Measurements from ENCODE around the gene TESK2.

Gene TESK2

DNA sequence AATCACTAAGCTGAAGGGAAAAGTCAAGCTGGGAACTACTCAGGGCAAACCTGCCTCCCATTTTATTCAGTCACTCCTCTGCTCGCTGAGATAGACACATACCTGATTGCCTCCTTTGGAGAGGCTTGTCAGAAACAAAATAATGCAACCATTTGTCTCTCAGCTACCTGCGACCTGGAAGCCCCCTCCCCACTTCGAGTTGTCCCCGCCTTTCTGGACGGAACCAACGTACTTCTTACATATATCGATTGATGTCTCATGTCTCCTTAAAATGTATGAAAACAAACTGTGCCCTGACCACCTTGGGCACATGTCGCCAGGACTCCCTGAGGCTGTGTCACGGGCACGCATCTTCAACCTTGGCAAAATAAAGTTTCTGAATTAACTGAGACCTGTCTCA, 185.7 kb downstream of the TESK2 start:
- DNase-seq (ENCODE audit: low read depth) = no peak
- H3K9me3 ChIP-seq (ENCODE audit: control insufficient read depth, low read length) = no peaks in the 10 kb centered on the region
- no peak overlapping the region for H3K4me3 ChIP-seq (ENCODE audit: low read length)
- no peaks in the 10 kb centered on the region for H3K27me3 ChIP-seq (replicated peaks; ENCODE audit: control insufficient read depth, insufficient read depth, low read length)
- peaks cover 8% of the 10 kb centered on the region for H3K4me1 ChIP-seq (ENCODE audit: control insufficient read depth, insufficient read depth, low read length)
- H3K9ac ChIP-seq (ENCODE audit: low read length) = no peak overlapping the region
- H3K36me3 ChIP-seq (ENCODE audit: control insufficient read depth, insufficient read depth, low read length, severe bottlenecking) = no peaks in the 10 kb centered on the region

DNA sequence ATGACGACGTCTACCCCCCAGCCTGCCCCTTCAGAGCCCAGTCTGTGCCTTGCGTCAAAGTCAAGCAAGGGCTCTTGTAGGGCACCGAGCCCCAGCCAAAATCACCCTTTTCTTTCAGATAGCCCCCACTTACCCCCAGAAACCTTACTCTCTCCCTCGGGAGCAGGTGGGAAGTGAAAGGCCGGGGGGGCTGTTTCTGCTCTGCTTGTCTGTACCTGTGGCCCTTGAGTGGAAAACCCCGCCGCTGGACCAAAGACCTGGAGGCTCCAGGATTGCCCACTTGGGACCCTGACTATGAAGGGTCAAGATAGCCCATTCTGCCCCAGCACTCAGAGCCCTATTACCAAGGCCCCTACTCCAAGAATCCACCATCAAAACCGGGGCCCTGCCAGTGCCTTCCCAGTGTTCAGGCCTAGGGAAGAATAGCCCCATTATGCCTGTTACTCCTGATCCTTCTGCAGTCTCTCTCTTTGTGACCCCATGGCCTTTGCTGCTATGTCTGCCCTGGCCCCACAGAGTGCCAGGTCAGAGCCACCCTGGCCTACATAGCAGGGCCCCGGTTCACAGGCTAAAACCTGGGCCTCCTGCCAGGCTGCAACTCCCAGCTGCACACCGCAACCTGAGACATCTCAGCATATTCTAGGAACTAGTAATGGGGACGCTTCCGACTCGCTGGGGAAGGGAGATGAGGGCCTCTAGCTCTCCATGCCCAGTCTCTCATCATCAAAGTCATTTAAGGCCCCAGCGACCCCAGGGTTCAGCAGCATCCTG, 186.5 kb downstream of the TESK2 start:
- Histone ChIP-seq H3K27me3 (replicated peaks; ENCODE audit: control insufficient read depth, insufficient read depth, low read length) (no peaks in the 10 kb centered on the region), H3K9ac (ENCODE audit: low read length) (peak overlapping the region; percentile 92), H3K4me3 (ENCODE audit: low read length) (peak overlapping the region; percentile 90), H3K4me1 (ENCODE audit: control insufficient read depth, insufficient read depth, low read length) (peaks cover 8% of the 10 kb centered on the region), H3K36me3 (ENCODE audit: control insufficient read depth, insufficient read depth, low read length, severe bottlenecking) (no peaks in the 10 kb centered on the region), H3K9me3 (ENCODE audit: control insufficient read depth, low read length) (no peaks in the 10 kb centered on the region)
- DNase-seq (ENCODE audit: low read depth) = no peak

DNA sequence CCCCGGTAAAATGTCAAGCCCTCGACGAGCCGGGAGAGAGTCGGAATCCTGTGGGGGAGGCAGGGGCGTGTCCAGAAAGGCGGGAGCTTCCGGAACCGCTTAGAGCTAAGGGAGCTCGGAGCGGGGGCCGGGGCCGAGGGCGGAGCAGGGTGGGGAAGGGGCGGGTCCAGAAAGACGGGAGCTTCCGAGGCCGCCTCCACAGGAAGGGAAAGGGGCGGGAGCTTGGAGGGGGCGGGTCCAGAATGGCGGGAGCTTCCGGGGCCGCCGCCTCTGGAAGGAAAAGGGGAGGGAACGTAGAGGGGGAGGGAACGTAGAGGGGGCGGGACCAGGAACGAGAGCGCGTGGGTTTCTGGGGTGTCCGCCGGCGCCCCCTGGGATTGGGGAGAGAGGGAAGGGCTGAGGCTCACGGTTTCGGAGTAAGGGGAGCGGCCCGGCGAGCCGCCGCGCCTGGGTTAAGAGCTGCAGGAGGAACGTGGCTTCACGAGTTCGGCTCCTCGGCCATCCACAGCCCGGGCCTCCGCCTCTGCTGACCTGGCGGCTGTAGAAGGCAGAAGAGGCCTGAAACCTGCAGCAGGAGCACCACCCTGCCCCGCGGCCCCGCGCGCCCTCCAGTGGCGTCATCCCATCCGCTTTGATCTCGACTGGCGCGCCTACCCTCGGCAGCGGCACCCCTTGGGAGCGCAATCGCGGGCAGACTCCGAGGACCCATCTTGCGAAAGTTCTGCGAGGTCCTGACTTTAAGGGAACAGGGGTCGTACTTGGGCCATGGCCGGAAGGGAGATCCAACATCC, 187.2 kb downstream of the TESK2 start:
- Histone ChIP-seq H3K36me3 (ENCODE audit: control insufficient read depth, insufficient read depth, low read length, severe bottlenecking) (no peaks in the 10 kb centered on the region), H3K27me3 (replicated peaks; ENCODE audit: control insufficient read depth, insufficient read depth, low read length) (no peaks in the 10 kb centered on the region), H3K4me3 (ENCODE audit: low read length) (peak overlapping the region; percentile 90), H3K4me1 (ENCODE audit: control insufficient read depth, insufficient read depth, low read length) (peaks cover 8% of the 10 kb centered on the region), H3K9ac (ENCODE audit: low read length) (peak overlapping the region; percentile 94), H3K9me3 (ENCODE audit: control insufficient read depth, low read length) (no peaks in the 10 kb centered on the region)
- DNase-seq (ENCODE audit: low read depth) = peak; percentile 99

DNA sequence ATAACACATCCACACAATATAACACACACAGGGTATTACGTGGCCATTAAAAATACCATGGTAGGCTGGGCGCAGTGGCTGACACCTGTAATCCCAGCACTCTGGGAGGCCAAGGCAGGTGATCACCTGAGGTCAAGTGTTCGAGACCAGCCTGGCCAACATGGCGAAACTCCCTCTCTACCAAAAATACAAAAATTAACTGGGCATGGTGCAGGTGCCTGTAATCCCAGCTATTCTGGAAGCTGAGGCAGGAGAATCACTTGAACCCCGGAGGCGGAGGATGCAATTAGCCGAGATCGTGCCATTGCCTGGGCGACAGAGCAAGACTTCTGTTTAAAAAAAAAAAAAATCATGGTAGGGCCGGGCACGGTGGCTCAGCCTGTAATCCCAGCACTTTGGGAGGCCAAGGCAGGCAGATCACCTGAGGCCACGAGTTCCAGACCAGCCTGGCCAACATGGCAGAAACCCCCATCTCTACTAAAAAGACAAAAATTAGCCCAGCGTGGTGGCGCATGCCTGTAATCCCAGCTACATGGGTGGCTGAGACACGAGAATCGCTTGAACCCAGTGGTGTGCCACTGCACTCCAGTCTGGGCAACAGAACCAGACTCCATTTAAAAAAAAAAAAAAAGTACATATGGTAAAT, 188.3 kb downstream of the TESK2 start:
- Histone ChIP-seq H3K36me3 (ENCODE audit: control insufficient read depth, insufficient read depth, low read length, severe bottlenecking) (no peaks in the 10 kb centered on the region), H3K9me3 (ENCODE audit: control insufficient read depth, low read length) (no peaks in the 10 kb centered on the region), H3K27me3 (replicated peaks; ENCODE audit: control insufficient read depth, insufficient read depth, low read length) (no peaks in the 10 kb centered on the region), H3K9ac (ENCODE audit: low read length) (peak overlapping the region; percentile 94), H3K4me1 (ENCODE audit: control insufficient read depth, insufficient read depth, low read length) (peaks cover 8% of the 10 kb centered on the region), H3K4me3 (ENCODE audit: low read length) (peak overlapping the region; percentile 88)
- no peak for DNase-seq (ENCODE audit: low read depth)

DNA sequence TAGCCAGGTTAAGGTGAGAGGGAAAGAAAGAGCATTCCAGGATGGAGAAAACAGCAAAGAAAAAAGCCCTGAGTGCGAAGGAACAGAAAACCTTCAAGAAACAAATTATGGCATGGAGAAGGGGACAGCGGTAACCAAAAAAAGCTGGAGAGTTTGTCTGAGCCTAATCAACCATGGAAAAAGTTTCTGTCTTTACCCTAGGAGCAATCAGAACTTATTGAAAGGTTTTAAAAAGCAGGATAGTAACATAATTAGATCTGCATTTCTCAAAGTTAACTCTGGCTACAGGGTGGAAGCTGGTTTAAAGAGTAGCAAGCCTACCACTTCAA, 190.3 kb downstream of the TESK2 start:
- no peak overlapping the region for H3K9ac ChIP-seq (ENCODE audit: low read length)
- no peaks in the 10 kb centered on the region for H3K36me3 ChIP-seq (ENCODE audit: control insufficient read depth, insufficient read depth, low read length, severe bottlenecking)
- no peak overlapping the region for H3K4me3 ChIP-seq (ENCODE audit: low read length)
- no peaks in the 10 kb centered on the region for H3K27me3 ChIP-seq (replicated peaks; ENCODE audit: control insufficient read depth, insufficient read depth, low read length)
- no peak for DNase-seq (ENCODE audit: low read depth)
- H3K4me1 ChIP-seq (ENCODE audit: control insufficient read depth, insufficient read depth, low read length) = peaks cover 8% of the 10 kb centered on the region
- no peaks in the 10 kb centered on the region for H3K9me3 ChIP-seq (ENCODE audit: control insufficient read depth, low read length)

DNA sequence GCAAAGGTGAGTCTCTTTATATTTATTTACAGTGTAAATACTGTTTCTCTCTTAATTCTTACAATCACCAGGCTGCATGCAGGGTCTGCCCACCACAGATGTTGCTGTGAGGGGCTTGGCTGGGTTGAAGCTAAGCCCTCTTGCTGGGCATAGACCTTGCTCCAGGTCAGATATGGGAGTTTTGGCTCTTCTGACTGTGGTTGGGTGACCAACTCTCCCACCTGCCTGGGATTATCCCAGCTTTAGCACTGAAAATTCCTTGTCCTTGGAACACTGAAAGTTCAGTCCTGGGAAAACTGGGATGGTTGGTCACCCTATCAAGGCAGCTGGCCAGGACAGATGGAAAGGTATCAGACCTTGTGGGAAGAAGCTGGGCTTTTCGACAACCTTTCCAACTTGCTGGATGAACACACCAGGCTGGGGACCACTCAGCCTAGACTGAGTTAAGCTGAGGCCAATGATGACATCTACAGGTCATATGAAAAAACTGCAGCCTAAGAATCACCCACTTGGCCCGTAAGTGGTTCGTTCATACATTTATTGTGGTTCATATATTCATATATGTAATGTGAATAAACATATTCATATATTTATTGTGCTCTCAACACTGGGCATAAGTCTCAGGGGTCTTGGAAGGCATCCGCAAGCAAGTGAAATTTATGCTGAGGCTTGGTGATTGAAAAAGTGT, 190.8 kb downstream of the TESK2 start:
- no peak overlapping the region for H3K9ac ChIP-seq (ENCODE audit: low read length)
- H3K27me3 ChIP-seq (replicated peaks; ENCODE audit: control insufficient read depth, insufficient read depth, low read length) = no peaks in the 10 kb centered on the region
- H3K4me3 ChIP-seq (ENCODE audit: low read length) = no peak overlapping the region
- no peaks in the 10 kb centered on the region for H3K36me3 ChIP-seq (ENCODE audit: control insufficient read depth, insufficient read depth, low read length, severe bottlenecking)
- peaks cover 8% of the 10 kb centered on the region for H3K4me1 ChIP-seq (ENCODE audit: control insufficient read depth, insufficient read depth, low read length)
- DNase-seq (ENCODE audit: low read depth) = peak; percentile 89
- H3K9me3 ChIP-seq (ENCODE audit: control insufficient read depth, low read length) = no peaks in the 10 kb centered on the region

DNA sequence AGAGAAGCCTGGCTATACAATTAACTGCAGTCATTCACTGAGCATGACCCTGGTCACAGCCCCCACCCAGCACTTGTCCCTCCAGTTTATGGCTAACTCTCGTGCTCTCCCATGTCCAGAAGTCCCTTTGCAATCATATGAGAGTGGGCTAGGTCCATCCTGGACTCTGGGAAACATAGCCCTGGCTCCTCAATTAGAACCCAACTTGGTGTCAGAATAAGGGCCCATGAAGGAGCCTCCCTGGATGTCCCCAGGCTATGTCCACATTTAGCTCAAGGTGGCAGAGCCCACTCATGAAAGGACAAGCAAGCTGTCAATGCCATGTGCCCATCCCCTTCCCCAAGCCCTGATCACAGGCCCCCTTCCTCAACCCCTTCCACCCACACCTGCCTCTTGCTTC, 191.7 kb downstream of the TESK2 start:
- no peaks in the 10 kb centered on the region for H3K27me3 ChIP-seq (replicated peaks; ENCODE audit: control insufficient read depth, insufficient read depth, low read length)
- no peak overlapping the region for H3K9ac ChIP-seq (ENCODE audit: low read length)
- H3K4me3 ChIP-seq (ENCODE audit: low read length) = no peak overlapping the region
- no peaks in the 10 kb centered on the region for H3K36me3 ChIP-seq (ENCODE audit: control insufficient read depth, insufficient read depth, low read length, severe bottlenecking)
- DNase-seq (ENCODE audit: low read depth) = no peak
- peaks cover 3% of the 10 kb centered on the region for H3K4me1 ChIP-seq (ENCODE audit: control insufficient read depth, insufficient read depth, low read length)
- H3K9me3 ChIP-seq (ENCODE audit: control insufficient read depth, low read length) = no peaks in the 10 kb centered on the region

DNA sequence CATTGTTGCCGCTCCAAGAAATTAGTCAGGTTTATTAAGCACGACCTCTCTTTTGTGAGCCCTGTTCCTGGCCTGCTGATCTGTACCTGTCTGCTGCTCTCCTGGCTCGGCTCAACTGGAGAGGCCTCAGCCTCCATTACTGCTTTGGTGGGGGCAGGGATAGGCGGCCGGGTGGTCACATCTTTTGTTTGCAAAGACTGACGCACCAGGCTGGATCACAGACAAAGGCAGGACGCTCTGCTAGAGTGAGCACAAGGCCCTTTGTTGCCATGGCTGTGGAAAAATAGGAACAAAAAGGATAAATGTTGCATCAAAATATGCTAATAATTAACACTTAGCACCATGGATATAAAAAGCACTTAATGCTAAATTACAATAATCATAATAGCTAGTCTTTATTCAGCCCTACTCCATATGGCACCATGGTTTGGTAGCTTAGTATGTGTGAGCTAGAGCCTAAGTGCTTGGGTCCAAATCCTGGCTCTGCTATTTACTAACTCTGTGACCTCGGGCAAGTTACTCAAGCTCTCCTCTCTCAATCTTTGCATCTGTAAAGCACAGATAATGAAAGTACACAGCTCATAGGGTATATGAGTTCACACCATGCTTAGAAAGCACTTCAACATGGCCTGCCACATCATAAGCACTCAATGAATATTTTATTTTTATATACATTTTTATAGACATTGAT, 193.2 kb downstream of the TESK2 start:
- Histone ChIP-seq H3K4me1 (ENCODE audit: control insufficient read depth, insufficient read depth, low read length) (no peaks in the 10 kb centered on the region), H3K9ac (ENCODE audit: low read length) (no peak overlapping the region), H3K27me3 (replicated peaks; ENCODE audit: control insufficient read depth, insufficient read depth, low read length) (no peaks in the 10 kb centered on the region), H3K36me3 (ENCODE audit: control insufficient read depth, insufficient read depth, low read length, severe bottlenecking) (no peaks in the 10 kb centered on the region), H3K9me3 (ENCODE audit: control insufficient read depth, low read length) (no peaks in the 10 kb centered on the region), H3K4me3 (ENCODE audit: low read length) (no peak overlapping the region)
- no peak for DNase-seq (ENCODE audit: low read depth)
